GM21529 (cell line): ENCODE results near the gene RPS19BP1.

ENCODE experiments used
- ATAC-seq: cut with Tn5 transposase; IDR thresholded peaks from one replicate; pipeline ENCODE4 v1.9.1; 2021; ENCODE audit not compliant: unreplicated experiment

The RPS19BP1 gene

GRCh38 chr22:39559456-39560105 lies 27.0 kb upstream of the RPS19BP1 start:
- ATAC-seq, result no peak

DNA sequence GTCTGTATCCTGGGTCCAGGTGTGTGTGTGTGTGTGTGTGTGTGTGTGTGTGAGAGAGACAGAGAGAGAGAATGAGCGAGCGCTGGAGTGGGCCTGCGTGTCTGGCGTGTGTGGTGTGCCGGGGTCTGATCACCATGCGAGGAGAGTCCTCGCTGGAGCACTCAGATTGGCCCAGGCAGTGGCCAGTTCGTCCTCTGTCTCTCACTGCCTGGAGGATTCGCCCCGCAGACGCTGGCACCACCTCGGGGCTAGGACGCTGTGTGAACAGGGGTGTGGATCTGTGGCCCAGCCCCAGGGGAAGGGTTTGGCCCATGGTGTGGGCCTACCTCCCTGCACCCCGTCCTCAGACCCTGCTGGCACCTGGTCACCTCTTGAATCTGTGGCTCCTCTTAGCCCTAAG lies 26.4 kb upstream of the RPS19BP1 start:
- ATAC-seq, result no peak

DNA sequence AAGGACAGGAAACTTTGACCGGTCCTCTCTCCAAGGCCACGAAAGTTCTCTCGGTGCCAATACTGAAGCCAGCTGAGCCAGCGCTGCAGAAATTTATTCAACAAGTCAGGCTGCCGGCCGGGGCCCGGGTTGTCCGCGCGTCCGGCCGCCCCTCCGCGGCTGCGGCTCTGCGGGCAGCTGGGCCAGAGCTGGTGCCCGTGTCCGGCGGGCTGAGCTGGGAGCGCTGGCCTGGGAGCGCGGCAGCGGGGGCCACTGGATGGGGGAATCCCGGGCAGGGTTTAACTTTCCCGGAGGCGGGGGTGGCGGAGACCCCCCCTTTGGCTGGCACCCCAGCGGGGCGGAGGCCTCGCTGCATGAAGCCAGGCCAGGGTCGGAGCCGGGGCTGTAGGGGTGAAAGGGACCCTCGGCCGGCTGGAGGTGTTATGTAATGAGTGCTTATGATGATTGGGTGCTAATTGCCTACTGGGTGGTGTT lies 25.7 kb upstream of the RPS19BP1 start:
- ATAC-seq, result no peak

DNA sequence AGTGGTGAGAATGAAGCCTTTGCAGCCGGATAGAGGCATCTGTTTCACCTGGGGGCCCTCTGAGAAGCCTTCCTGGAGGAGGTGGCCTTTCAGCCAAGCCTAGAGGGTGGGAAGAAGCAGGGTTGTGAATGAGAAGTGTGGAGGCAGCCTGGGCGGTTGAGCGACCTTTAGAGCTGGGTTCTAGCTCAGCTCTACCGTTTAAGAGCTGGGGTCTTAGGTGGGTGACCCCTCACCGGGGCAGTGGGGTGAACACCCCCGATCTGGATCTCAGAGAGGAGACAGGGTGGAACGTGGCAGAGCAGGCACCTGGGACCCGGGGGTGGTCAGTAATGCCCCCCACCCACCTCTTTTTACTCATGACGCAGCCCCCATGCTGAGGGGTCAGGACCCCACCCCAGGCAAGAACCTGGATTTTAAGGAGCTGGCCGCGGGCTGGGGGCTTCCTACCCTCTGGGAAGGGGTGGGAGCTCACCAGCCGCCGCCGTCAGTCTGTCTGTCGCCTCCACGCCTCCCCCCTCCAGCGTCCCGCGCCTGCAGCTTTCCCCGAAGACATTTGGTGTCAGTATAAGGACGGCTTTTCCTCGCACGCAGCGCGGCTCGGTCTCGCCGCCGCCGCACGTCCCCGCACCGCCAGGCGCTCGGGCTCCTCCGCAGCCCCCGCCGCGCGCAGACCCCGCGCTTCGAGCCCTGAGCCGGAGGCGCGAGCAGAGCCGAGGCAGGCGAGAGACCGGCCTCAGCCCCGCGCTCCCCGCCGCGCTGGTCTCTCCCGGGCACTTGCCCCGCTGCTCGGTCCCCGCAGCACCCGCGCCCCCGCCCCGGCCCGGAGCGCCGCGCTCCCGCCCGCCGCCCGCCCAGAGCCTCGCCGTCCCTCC lies 24.7 kb upstream of the RPS19BP1 start:
- no peak for ATAC-seq

DNA sequence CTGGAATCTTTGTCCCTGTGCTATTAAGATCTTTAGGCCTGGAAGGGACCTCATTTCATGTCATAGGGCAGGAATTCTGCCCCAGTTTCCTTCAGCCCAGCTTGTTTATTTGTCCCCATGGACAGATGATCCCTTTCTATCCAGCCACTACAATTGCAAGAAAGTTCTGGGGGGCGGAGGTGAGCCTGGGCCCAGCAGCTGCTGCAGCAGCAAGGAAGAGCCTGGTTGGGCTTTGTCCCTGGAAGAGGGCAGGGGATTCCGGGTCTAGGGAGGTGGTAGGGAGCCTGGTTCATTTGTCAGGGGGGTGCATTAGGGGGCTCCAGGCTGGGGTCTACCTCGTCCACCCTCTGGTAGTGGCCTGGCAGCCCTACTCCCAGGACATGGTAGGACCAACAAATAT lies 21.6 kb upstream of the RPS19BP1 start:
- no peak for ATAC-seq

- no peak for ATAC-seq
Observed at GRCh38 chr22:39553429-39553828, 20.9 kb upstream of the RPS19BP1 start.

DNA sequence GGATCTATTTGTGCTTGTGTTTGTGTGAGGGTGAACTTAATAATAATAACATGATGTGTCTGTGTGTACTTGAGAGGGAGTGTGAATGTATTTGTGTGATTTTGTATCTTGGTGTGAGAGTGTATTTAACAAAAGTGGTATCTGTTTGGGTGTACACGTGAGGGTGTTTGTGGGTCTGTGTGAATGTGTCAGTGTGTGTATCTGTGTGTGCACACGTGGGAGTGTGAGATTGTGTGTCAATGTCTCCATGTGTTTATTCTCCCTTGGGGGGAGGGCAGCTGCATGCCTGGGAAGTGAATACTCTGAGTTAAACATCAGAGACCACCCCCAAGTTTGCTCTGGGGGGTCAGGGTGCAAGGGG lies 15.0 kb upstream of the RPS19BP1 start:
- ATAC-seq, result no peak

GRCh38 chr22:39546889-39547586 lies 14.5 kb upstream of the RPS19BP1 start:
- ATAC-seq, result no peak

GRCh38 chr22:39545386-39546365 lies 13.1 kb upstream of the RPS19BP1 start:
- ATAC-seq, result no peak

DNA sequence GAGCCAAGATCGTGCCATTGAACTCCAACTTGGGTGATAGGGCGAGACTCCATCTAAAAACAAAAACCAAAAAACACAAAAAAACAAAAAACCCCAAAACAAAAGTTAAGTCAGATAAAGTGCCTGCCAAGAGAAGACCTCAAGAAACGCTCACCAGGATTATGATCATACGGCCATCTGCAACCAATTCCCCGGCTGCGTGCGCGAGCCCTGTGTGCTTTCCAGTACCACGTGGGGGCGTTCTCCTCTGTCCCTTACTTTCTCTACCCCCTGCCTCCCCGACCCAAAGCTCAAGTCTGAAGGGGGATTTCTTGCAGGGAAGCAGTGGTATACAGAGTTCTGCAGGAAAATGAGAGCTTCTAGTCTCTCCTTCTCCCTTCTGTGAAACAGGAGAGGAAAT lies 10.5 kb upstream of the RPS19BP1 start:
- no peak for ATAC-seq

DNA sequence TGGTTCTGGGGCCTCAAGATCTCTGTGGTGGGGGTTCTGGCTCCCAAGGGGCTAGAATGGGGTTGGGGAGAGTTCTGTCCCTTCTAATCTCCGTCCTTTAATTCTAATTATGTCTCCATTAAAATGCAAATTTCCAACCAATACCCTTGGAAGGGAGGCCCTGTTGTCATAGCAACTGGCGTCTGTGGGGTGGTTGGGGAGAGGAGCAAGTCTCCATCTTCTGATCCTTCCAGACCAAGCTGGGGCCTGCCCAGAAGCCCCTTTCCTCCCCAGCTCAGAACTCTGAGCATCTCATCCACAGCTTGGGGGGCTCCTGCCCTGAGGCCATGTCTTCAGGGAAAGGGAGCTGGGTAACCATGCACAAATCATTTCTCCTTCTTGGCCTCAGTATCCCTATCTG lies 5.4 kb upstream of the RPS19BP1 start:
- ATAC-seq, result no peak

DNA sequence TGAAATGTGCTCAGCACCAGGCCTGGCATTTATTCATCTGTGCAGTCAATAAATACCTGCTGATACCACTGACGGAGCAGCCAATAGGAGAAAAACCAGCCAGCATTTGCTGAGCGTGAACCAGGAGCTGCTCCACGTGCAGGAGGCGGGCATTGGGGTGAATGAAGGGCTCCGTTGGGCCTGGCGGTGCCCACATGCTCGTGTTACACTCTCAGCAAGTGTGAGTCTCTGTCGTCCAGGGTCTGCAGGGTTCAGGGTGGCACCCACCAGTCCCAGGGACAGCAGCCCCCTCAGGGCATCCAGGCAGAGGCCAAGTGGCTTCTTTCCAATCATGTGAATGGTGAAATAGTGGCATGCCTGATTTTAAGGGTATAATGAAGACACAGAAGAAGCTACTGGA lies 4.2 kb upstream of the RPS19BP1 start:
- no peak for ATAC-seq

- no peak for ATAC-seq
Observed at GRCh38 chr22:39535831-39536449, 3.4 kb upstream of the RPS19BP1 start.

GRCh38 chr22:39535357-39535725 lies 2.8 kb upstream of the RPS19BP1 start:
- ATAC-seq, result no peak

GRCh38 chr22:39534591-39535356 lies 2.2 kb upstream of the RPS19BP1 start:
- ATAC-seq, result no peak

- ATAC-seq, result no peak
Observed at GRCh38 chr22:39534092-39534506, 1.6 kb upstream of the RPS19BP1 start.

DNA sequence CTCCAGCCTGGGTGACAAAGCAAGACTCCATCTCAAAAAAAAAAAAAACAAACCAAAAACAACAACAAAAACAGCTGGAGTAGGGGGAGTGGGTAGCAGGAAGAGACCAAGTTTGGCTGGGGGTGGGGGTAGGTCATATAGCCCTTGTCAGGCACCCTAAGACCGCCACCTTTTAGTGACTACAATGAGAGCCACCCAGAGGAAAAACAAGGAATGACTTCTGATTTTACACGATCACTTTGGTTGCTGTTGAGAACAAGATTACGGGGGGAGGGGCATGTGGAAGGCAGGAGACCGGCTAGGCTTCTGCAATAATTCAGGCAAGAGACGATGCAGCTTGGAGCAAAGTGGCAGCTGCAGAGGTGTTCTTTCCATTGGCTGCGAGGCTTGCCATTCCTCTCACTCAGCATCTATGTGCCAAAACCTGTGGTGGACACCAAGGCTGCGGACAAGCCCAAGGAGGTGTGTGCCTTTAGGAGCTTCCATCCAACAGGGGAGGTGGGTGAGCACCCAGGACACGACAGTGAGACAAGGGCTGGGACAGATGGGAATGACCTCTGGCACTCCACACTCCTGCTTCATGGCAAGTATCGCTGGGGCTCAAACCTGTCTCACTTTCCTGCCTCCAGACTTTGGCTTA lies 1.7 kb downstream of the RPS19BP1 start:
- no peak for ATAC-seq

DNA sequence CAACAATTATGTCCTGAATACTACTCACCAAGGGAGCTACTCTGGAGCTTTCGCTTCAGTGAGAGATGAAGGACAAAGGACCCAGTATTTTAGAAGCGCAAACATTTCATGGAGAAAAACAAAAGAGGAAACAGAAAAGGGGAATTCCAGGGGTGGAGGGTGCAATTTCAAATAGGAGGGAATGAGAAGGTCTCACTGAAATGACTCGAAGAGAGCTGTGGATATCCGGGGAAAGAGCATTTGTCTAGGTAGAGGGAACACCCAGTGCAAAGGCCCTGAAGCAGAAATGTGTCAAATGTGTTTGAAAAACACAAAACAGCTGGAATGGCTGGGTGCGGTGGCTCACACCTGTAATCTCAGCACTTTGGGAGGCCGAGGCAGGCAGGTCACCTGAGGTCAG lies 2.4 kb downstream of the RPS19BP1 start:
- no peak for ATAC-seq

- no peak for ATAC-seq
Observed at GRCh38 chr22:39529487-39529851, 3.1 kb downstream of the RPS19BP1 start.
